Urinary bladder (tissue), 4 donors: ENCODE results near the gene SELENOO. TPM values are rescaled to one million over a fixed set of nuclear protein-coding genes. Genes with fewer than 3 reads are reported as not detected.

Experiments
- DNase-seq: peaks from one replicate; pipeline ENCODE4 v3.0.0-alpha.2; 2015; ENCODE audit errors: extremely low spot score
- H3K27ac ChIP-seq: one replicate; pipeline ENCODE4 v1.5.1; 2013; ENCODE audit warnings: low read depth, mild to moderate bottlenecking, moderate library complexity
- H3K36me3 ChIP-seq: one replicate; pipeline ENCODE4 v1.6.1; 2013; ENCODE audit warnings: mild to moderate bottlenecking, moderate library complexity; ENCODE audit not compliant: insufficient read depth
- H3K4me1 ChIP-seq: one replicate; pipeline ENCODE4 v1.6.1; 2013; ENCODE audit warnings: mild to moderate bottlenecking, moderate library complexity; ENCODE audit not compliant: insufficient read depth
- H3K4me3 ChIP-seq: one replicate; pipeline ENCODE4 v1.5.1; 2013; ENCODE audit warnings: low read depth, low read length
- WGBS: extraction: QIAGEN DNeasy Blood & Tissue Kit; methylation state at CpG from one replicate; pipeline ENCODE4 v1.1.7; 2013; 5-methylcytosine and 5-hydroxymethylcytosine counted together
- polyA plus RNA-seq: library from polyadenylated mRNA; stranded (reverse); fragments of 200-250 nt; gene quantifications from one replicate; pipeline ENCODE4 v1.2.3, GENCODE V29; 2013
- total RNA-seq: library from RNA; depleted of rRNA; stranded (reverse); fragments of >200 nt; gene quantifications from one replicate; pipeline ENCODE4 v1.2.3, GENCODE V29; 2014
- donor health status: healthy with polysubstance abuse.
- donor health status: healthy.

The SELENOO gene
- total RNA-seq, result 9.5 TPM
- 23.0 TPM for polyA plus RNA-seq

GRCh38 chr22:50200461-50201190, at the start of gene SELENOO:
TSS of gene SELENOO (plus strand) at chr22:50201011. CDS start at chr22:50201037, 26 bp downstream.
- Histone ChIP-seq H3K36me3 (peaks cover 10% of the 10 kb centered on the region), H3K4me3 (peak within 1 kb of the TSS; percentile 96), H3K27ac (peak within 1 kb of the TSS; percentile 64), H3K4me1 (no peaks in the 10 kb centered on the region)
- DNase-seq, result peak; percentile 67
- WGBS, result under 1% methylated on average over 104 of the region's 105 CpGs

- Histone ChIP-seq H3K27ac (no peak overlapping the region), H3K4me3 (no peak overlapping the region), H3K36me3 (no peaks in the 10 kb centered on the region), H3K4me1 (no peaks in the 10 kb centered on the region)
- no peak for DNase-seq
- 86% methylated on average over 33 of the region's 33 CpGs for WGBS
These were observed 49.0 kb upstream of the SELENOO start for GRCh38 chr22:50151571-50152537.

GRCh38 chr22:50153056-50153755, 47.6 kb upstream of the SELENOO start:
- no peaks in the 10 kb centered on the region for H3K4me1 ChIP-seq
- no peaks in the 10 kb centered on the region for H3K36me3 ChIP-seq
- no peak overlapping the region for H3K27ac ChIP-seq
- WGBS, result 87% methylated on average over 25 of the region's 25 CpGs
- DNase-seq, result no peak
- no peak overlapping the region for H3K4me3 ChIP-seq

- no peaks in the 10 kb centered on the region for H3K4me1 ChIP-seq
- 91% methylated on average over 7 of the region's 7 CpGs for WGBS
- H3K36me3 ChIP-seq, result no peaks in the 10 kb centered on the region
- H3K27ac ChIP-seq, result no peak overlapping the region
- no peak overlapping the region for H3K4me3 ChIP-seq
- DNase-seq, result no peak
These were observed 47.1 kb upstream of the SELENOO start for GRCh38 chr22:50153756-50154140.

GRCh38 chr22:50157709-50158375, 43.0 kb upstream of the SELENOO start:
- 78% methylated on average over 21 of the region's 21 CpGs for WGBS
- no peaks in the 10 kb centered on the region for H3K36me3 ChIP-seq
- H3K27ac ChIP-seq, result no peak overlapping the region
- H3K4me3 ChIP-seq, result no peak overlapping the region
- peak; percentile 37 for DNase-seq
- no peaks in the 10 kb centered on the region for H3K4me1 ChIP-seq

- H3K4me3 ChIP-seq, result no peak overlapping the region
- H3K4me1 ChIP-seq, result no peaks in the 10 kb centered on the region
- no peak for DNase-seq
- no peaks in the 10 kb centered on the region for H3K36me3 ChIP-seq
- WGBS, result 85% methylated on average over 7 of the region's 7 CpGs
- H3K27ac ChIP-seq, result no peak overlapping the region
These were observed 39.9 kb upstream of the SELENOO start for GRCh38 chr22:50160947-50161346.

GRCh38 chr22:50161508-50162390, 39.1 kb upstream of the SELENOO start:
- no peak for DNase-seq
- 87% methylated on average over 23 of the region's 23 CpGs for WGBS
- no peak overlapping the region for H3K4me3 ChIP-seq

GRCh38 chr22:50162391-50162956, 38.3 kb upstream of the SELENOO start:
- H3K27ac ChIP-seq, result no peak overlapping the region
- H3K36me3 ChIP-seq, result no peaks in the 10 kb centered on the region
- H3K4me1 ChIP-seq, result no peaks in the 10 kb centered on the region
- H3K4me3 ChIP-seq, result no peak overlapping the region
- WGBS, result 89% methylated on average over 10 of the region's 10 CpGs
- no peak for DNase-seq

More at GRCh38 chr22:50161508-50162390, 39.1 kb upstream of the SELENOO start:
- H3K36me3 ChIP-seq, result no peaks in the 10 kb centered on the region
- H3K4me1 ChIP-seq, result no peaks in the 10 kb centered on the region
- H3K27ac ChIP-seq, result no peak overlapping the region

- no peak for DNase-seq
- WGBS, result 96% methylated on average over 28 of the region's 28 CpGs
- H3K4me3 ChIP-seq, result no peak overlapping the region
These were observed 35.2 kb upstream of the SELENOO start for GRCh38 chr22:50165436-50166123.

GRCh38 chr22:50167689-50168489, 32.9 kb upstream of the SELENOO start:
- Histone ChIP-seq H3K27ac (no peak overlapping the region), H3K4me1 (no peaks in the 10 kb centered on the region), H3K4me3 (no peak overlapping the region), H3K36me3 (no peaks in the 10 kb centered on the region)
- 50% methylated on average over 11 of the region's 11 CpGs for WGBS
- no peak for DNase-seq

More at GRCh38 chr22:50165436-50166123, 35.2 kb upstream of the SELENOO start:
- Histone ChIP-seq H3K4me1 (no peaks in the 10 kb centered on the region), H3K27ac (no peak overlapping the region), H3K36me3 (no peaks in the 10 kb centered on the region)
